Esophagus squamous epithelium (tissue), 4 donors: ENCODE data around the gene SLC34A1.

Experiments used
- CTCF ChIP-seq, 6 experiments: fragments of 450-650 bp in 4 of 6; fragments of 200-600 bp in 2 of 6; sonication (generic) in 2 of 6; IDR thresholded peaks; one replicate each; pipeline ENCODE4 v1.5.1; 2016 to 2019; ENCODE audit warnings: antibody characterized with exemption in 6 of 6, mild to moderate bottlenecking in 4 of 6, moderate library complexity in 4 of 6
- POLR2A ChIP-seq, 4 donors: fragments of 450-650 bp; IDR thresholded peaks; one replicate each; pipeline ENCODE4 v1.6.1; 2017; ENCODE audit warnings: antibody characterized with exemption in 4 of 4, mild to moderate bottlenecking in 4 of 4, moderate library complexity in 3 of 4

GRCh38 chr5:177349762-177350161, 34.5 kb upstream of the SLC34A1 start:
- TF ChIP-seq POLR2A (IDR thresholded peaks at IDR 0.05) = no peak
- no peak for TF ChIP-seq CTCF (IDR thresholded peaks at IDR 0.05)
